Cardiac fibroblast (primary cell): ENCODE measurements around the gene TACSTD2.
"Not testable (repeated sequence)": the region's sequence is repeated elsewhere in the genome, so short reads cannot be mapped to it uniquely, and the experiment has no call there.

Source experiments
- DNase-seq, 2 donors: peaks; one replicate each; pipeline versions ENCODE4 v3.0.0 to v3.0.0-alpha.2; 2010; ENCODE audit warnings: low read depth in 2 of 2
- H3K4me3 ChIP-seq, 2 donors: replicated peaks in 1 of 2; 1 replicate in 1 of 2; 2 replicates in 1 of 2; pipeline ENCODE4 v1.5.1; 2011; ENCODE audit warnings: low read depth in 2 of 2, low read length in 2 of 2, mild to moderate bottlenecking in 2 of 2, moderate library complexity in 1 of 2
- CTCF ChIP-seq: IDR thresholded peaks from one replicate; pipeline ENCODE4 v1.5.1; 2011; ENCODE audit warnings: low read depth, mild to moderate bottlenecking, low read length, inconsistent platforms

Gene TACSTD2

DNA sequence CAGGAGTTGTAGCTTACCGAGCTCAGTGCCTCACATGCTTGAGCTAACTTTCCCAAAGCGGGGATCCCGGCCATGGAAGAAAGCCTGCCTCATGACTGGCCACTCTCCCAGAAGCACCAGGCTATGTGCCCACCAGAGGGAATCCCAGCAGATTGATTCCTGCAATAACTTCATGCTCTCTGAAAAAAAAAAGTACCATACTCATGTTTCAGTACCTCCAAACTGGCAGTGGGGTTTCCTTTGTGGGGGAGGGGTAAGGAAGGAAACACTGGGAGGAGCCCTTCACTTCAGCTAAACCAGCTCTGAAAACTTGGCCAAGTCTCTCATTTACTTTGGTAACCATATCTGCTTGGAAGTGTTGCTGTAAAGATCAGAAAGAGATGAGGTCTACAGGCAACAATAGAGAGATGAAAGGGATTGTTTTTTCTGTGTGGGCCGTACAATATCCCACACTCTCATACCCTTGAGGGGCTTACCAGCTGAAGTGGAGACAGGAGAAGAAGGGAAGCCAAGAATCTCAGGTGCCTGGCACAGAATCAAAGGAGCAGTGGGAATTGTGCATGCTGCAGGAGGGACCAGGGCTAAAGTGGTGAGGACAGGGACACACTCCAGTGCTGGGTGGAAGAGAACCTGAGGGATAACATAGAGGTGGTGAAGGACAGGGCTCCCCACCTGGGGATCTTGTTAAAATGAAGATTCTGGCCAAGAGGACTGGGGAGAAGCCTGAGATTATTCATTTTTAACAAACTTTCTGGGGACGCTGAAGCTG is 42.4 kb upstream of the TACSTD2 start:
- H3K4me3 ChIP-seq, result no peak overlapping the region
- no peak for TF ChIP-seq CTCF
- DNase-seq, result peak in 1 of 2 donors; percentile 44

- DNase-seq, result peak; percentile 89 to 92
- H3K4me3 ChIP-seq, result no peak overlapping the region
- TF ChIP-seq CTCF, result no peak
Measured at GRCh38 chr1:58618303-58618702, 41.3 kb upstream of the TACSTD2 start.

DNA sequence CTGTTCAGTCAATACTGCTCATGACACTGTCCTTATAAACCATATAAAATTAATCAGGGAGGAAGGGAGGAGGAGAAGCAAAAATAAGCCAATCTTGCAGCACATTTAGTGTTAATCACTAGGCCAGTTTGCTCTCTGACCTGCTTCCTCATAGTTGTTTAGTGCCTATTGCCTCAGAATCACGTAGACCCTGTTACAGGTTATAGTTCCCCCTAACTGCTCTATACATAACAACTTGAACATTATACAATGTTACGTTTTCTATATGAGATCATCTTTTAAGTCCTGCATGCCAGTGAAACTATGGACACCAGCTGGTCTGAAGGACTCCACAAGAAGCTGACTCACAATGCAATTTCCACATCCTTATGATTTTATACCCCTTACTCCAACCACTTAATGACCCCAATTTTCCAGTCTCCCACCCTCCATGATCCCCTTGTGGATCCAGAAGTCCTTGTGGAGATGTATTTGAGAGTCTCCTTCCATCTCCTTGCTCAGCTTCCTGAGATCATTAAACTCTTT is 34.9 kb upstream of the TACSTD2 start:
- DNase-seq, result peak in 1 of 2 donors; percentile 22
- H3K4me3 ChIP-seq, result no peak overlapping the region
- TF ChIP-seq CTCF, result no peak

- TF ChIP-seq CTCF, result no peak
- H3K4me3 ChIP-seq, result no peak overlapping the region
- DNase-seq, result no peak
Measured at GRCh38 chr1:58608945-58609344, 31.9 kb upstream of the TACSTD2 start.

GRCh38 chr1:58608297-58608696 is 31.2 kb upstream of the TACSTD2 start:
- H3K4me3 ChIP-seq, result no peak overlapping the region
- no peak for TF ChIP-seq CTCF
- no peak for DNase-seq

GRCh38 chr1:58607391-58607790 is 30.3 kb upstream of the TACSTD2 start:
- no peak for TF ChIP-seq CTCF
- H3K4me3 ChIP-seq, result no peak overlapping the region
- DNase-seq, result no peak

- not testable (repeated sequence) for H3K4me3 ChIP-seq, DNase-seq
Measured at GRCh38 chr1:58601921-58602320, 24.9 kb upstream of the TACSTD2 start.
